GM21360 (cell line): Measurements from ENCODE around the gene TAL2.
"Not testable (repeated sequence)": the region's sequence is repeated elsewhere in the genome, so short reads cannot be mapped to it uniquely, and the experiment has no call there.

Experiments used
- ATAC-seq: cut with Tn5 transposase; IDR thresholded peaks from one replicate; pipeline ENCODE4 v1.9.1; 2021; ENCODE audit warnings: mild to moderate bottlenecking, moderate library complexity; ENCODE audit not compliant: unreplicated experiment

Gene TAL2

GRCh38 chr9:105703638-105704037 is 41.4 kb downstream of the TAL2 start:
- not testable (repeated sequence) for ATAC-seq

- ATAC-seq = no peak
These were observed 43.9 kb downstream of the TAL2 start for GRCh38 chr9:105706156-105706555.

- peak; percentile 65 for ATAC-seq
These were observed 46.1 kb downstream of the TAL2 start for GRCh38 chr9:105708405-105708804.

- ATAC-seq = no peak
These were observed 48.4 kb downstream of the TAL2 start for GRCh38 chr9:105710638-105711037.

DNA sequence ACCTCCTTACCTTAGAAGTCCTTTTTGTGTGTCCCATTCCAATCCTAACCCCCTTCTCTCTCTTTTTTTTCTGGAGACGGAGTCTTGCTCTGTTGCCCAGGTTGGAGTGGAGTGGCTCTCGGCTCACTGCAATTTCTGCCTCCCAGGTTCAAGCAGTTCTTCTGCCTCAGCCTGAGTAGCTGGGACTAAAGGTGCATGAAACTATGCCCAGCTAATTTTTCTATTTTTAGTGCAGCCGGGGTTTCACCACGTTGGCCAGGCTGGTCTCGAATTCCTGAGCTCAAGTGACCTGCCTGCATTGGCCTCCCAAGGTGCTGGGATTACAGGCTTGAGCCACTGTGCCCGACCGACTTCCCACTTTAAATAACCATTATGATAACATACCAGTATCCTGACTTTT is 49.6 kb downstream of the TAL2 start:
- ATAC-seq = no peak

DNA sequence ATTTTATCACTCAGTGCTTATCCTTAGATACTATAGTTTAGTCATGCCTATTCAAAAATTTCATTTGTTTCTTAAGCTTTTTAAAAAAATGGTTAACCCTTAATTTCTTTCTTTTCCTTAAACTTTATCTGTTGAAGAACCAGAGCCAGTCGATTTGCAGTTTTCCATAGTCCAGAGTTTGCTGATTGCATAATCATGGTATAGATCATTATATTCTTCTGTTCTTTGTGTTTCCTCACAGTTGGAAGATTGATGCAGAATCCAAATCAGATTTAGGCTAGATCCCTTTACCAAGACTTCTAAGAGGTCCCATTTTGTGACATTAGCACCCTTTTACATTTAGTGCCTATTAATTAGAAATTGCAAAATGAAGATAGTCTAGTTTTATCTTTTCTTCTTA is 50.0 kb downstream of the TAL2 start:
- ATAC-seq = no peak
